SK-N-SH (cell line): ENCODE data around the gene COLEC12. TPM values are rescaled to one million over a fixed set of nuclear protein-coding genes. Genes with fewer than 3 reads are reported as not detected.

Experiments used
- CTCF ChIA-PET: fragments of 300-600, 350-600 bp; formaldehyde crosslinking; extraction: SDS; loops from one replicate; lab custom pipeline; 2021; lab: Yijun Ruan, JAX
- POLR2A ChIA-PET: fragments of 350-600 bp; sonication (Branson Sonifier 250); formaldehyde crosslinking; extraction: SDS; loops from one replicate; lab custom pipeline; 2020; ENCODE audit warnings: antibody characterized with exemption, inconsistent platforms; lab: Yijun Ruan, JAX
- DNase-seq: peaks from one replicate; pipeline ENCODE4 v3.0.0; 2012
- H2AFZ ChIP-seq: fragments of 200-600 bp; sonication (generic); 2 replicates; pipeline ENCODE4 v1.8.1; 2016; ENCODE audit warnings: antibody characterized with exemption, mild to moderate bottlenecking, low read depth
- H3F3A ChIP-seq: fragments of 200-600 bp; sonication (generic); replicated peaks from 2 replicates; pipeline ENCODE3; 2016; ENCODE audit warnings: antibody characterized with exemption, mild to moderate bottlenecking; ENCODE audit not compliant: insufficient read depth
- H3K27ac ChIP-seq, 2 experiments: fragments of 200-500 bp in 1 of 2; fragments of 200-600 bp in 1 of 2; sonication (Bioruptor generic) in 1 of 2; sonication (generic), shearing (Covaris generic) in 1 of 2; 2 replicates each; pipeline versions ENCODE4 v1.5.1 to v1.6.1; 2014 to 2016; ENCODE audit warnings: low read depth in 2 of 2, inconsistent platforms in 1 of 2, low read length in 1 of 2, mild to moderate bottlenecking in 1 of 2, mixed read lengths in 1 of 2
- H3K27me3 ChIP-seq: fragments of 200-600 bp; sonication (generic), shearing (Covaris generic); 2 replicates; pipeline ENCODE4 v1.6.1; 2016; ENCODE audit warnings: mixed run types; ENCODE audit not compliant: insufficient read depth
- H3K36me3 ChIP-seq, 2 experiments: fragments of 200-500 bp in 1 of 2; fragments of 200-600 bp in 1 of 2; sonication (Bioruptor generic) in 1 of 2; sonication (generic) in 1 of 2; replicated peaks in 1 of 2; 2 replicates each; pipeline versions ENCODE3 to v1.5.1; 2014 to 2016; ENCODE audit warnings: low read length in 1 of 2, mild to moderate bottlenecking in 1 of 2; ENCODE audit not compliant: insufficient read depth in 2 of 2, control insufficient read depth in 1 of 2
- H3K4me1 ChIP-seq, 2 experiments: fragments of 200-500 bp in 1 of 2; fragments of 200-600 bp in 1 of 2; sonication (Bioruptor generic) in 1 of 2; sonication (generic), shearing (Covaris generic) in 1 of 2; 2 replicates each; pipeline versions ENCODE4 v1.5.1 to v1.6.1; 2014 to 2016; ENCODE audit warnings: low read depth in 1 of 2, low read length in 1 of 2, mixed run types in 1 of 2; ENCODE audit not compliant: insufficient read depth in 2 of 2, control insufficient read depth in 1 of 2
- H3K4me2 ChIP-seq: fragments of 200-600 bp; sonication (generic), shearing (Covaris generic); 2 replicates; pipeline ENCODE4 v1.6.1; 2017; ENCODE audit warnings: mixed run types
- H3K4me3 ChIP-seq, 2 experiments: fragments of 200-500 bp in 1 of 2; fragments of 200-600 bp in 1 of 2; sonication (Bioruptor generic) in 1 of 2; sonication (generic), shearing (Covaris generic) in 1 of 2; 2 replicates each; pipeline versions ENCODE4 v1.5.1 to v1.8.1; 2014 to 2016; ENCODE audit warnings: low read depth in 2 of 2, inconsistent platforms in 1 of 2, low read length in 1 of 2, mild to moderate bottlenecking in 1 of 2, mixed read lengths in 1 of 2, moderate library complexity in 1 of 2
- H3K79me2 ChIP-seq: fragments of 200-600 bp; sonication (generic); 2 replicates; pipeline ENCODE4 v1.8.1; 2017; ENCODE audit warnings: mild to moderate bottlenecking; ENCODE audit not compliant: insufficient read depth
- H3K9ac ChIP-seq: fragments of 200-600 bp; sonication (generic); 2 replicates; pipeline ENCODE4 v1.6.1; 2017; ENCODE audit warnings: mixed run types
- H3K9me2 ChIP-seq: fragments of 200-600 bp; sonication (generic); 2 replicates; pipeline ENCODE4 v1.6.1; 2017; ENCODE audit warnings: mixed run types
- H3K9me3 ChIP-seq: fragments of 200-600 bp; sonication (generic); 2 replicates; pipeline ENCODE4 v1.6.1; 2017; ENCODE audit warnings: mixed run types, mild to moderate bottlenecking, moderate library complexity
- H4K20me1 ChIP-seq: fragments of 200-600 bp; sonication (generic); 2 replicates; pipeline ENCODE4 v1.6.1; 2017; ENCODE audit warnings: mild to moderate bottlenecking, mixed run types; ENCODE audit not compliant: insufficient read depth
- CHD2 ChIP-seq: fragments of 150-350 bp; IDR thresholded peaks from 2 replicates; pipeline ENCODE4 v1.6.1; 2018; ENCODE audit warnings: low read length; ENCODE audit not compliant: partially characterized antibody
- CTCF ChIP-seq: fragments of 200-600 bp; sonication (generic); IDR thresholded peaks from 2 replicates; pipeline ENCODE4 v1.6.1; 2017; ENCODE audit warnings: antibody characterized with exemption, mild to moderate bottlenecking, moderate library complexity
- ELF1 ChIP-seq: IDR thresholded peaks from 2 replicates; pipeline ENCODE4 v1.4.0; 2012
- EZH2phosphoT487 ChIP-seq: fragments of 200-600 bp; sonication (generic); IDR thresholded peaks from 2 replicates; pipeline ENCODE4 v1.6.1; 2017; ENCODE audit warnings: low read depth, mixed run types, mild to moderate bottlenecking, antibody characterized with exemption, moderate library complexity, borderline replicate concordance
- GABPA ChIP-seq: IDR thresholded peaks from 2 replicates; pipeline ENCODE4 v1.4.0; 2012; ENCODE audit warnings: low read depth, mild to moderate bottlenecking
- GATA2 ChIP-seq: sonication (generic); formaldehyde crosslinking; IDR thresholded peaks from 2 replicates; pipeline ENCODE4 v1.5.0; 2020; ENCODE audit warnings: mild to moderate bottlenecking, missing genetic modification reagents
- IRF3 ChIP-seq: fragments of 150-350 bp; IDR thresholded peaks from 2 replicates; pipeline ENCODE4 v1.6.1; 2016; ENCODE audit warnings: mild to moderate bottlenecking, low read depth, low read length
- JUND ChIP-seq: IDR thresholded peaks from 2 replicates; pipeline ENCODE4 v1.4.0; 2012
- MAX ChIP-seq: IDR thresholded peaks from 2 replicates; pipeline ENCODE4 v1.4.0; 2012; ENCODE audit warnings: low read depth
- MXI1 ChIP-seq: IDR thresholded peaks from 2 replicates; pipeline ENCODE4 v1.6.1; 2012; ENCODE audit warnings: mild to moderate bottlenecking, low read depth, low read length, improper control_type of control experiment
- NFIC ChIP-seq: IDR thresholded peaks from 2 replicates; pipeline ENCODE4 v1.4.0; 2012; ENCODE audit warnings: borderline replicate concordance
- NRF1 ChIP-seq: IDR thresholded peaks from 2 replicates; pipeline ENCODE4 v1.6.1; 2012; ENCODE audit warnings: low read depth, mild to moderate bottlenecking, low read length
- RAD21 ChIP-seq: IDR thresholded peaks from 2 replicates; pipeline ENCODE4 v1.6.1; 2012; ENCODE audit warnings: mild to moderate bottlenecking, low read length
- RCOR1 ChIP-seq: fragments of 150-350 bp; IDR thresholded peaks from 2 replicates; pipeline ENCODE4 v1.6.1; 2017; ENCODE audit warnings: antibody characterized with exemption, low read length
- REST ChIP-seq: IDR thresholded peaks from 2 replicates; pipeline ENCODE4 v1.6.1; 2012; ENCODE audit warnings: mild to moderate bottlenecking, low read depth, low read length, moderate library complexity
- RXRA ChIP-seq: IDR thresholded peaks from 2 replicates; pipeline ENCODE4 v1.4.0; 2012; ENCODE audit warnings: low read depth, mild to moderate bottlenecking, borderline replicate concordance
- SMC3 ChIP-seq: IDR thresholded peaks from 2 replicates; pipeline ENCODE4 v1.6.1; 2012; ENCODE audit warnings: low read depth, low read length, improper control_type of control experiment
- TCF12 ChIP-seq: IDR thresholded peaks from 2 replicates; pipeline ENCODE4 v1.4.0; 2012
- YY1 ChIP-seq: IDR thresholded peaks from 2 replicates; pipeline ENCODE4 v1.4.0; 2012; ENCODE audit warnings: low read depth, mild to moderate bottlenecking
- ZBTB33 ChIP-seq: IDR thresholded peaks from 2 replicates; pipeline ENCODE4 v1.4.0; 2012; ENCODE audit warnings: low read depth, borderline replicate concordance
- WGBS: methylation state at CpG from one replicate; pipeline ENCODE4 v1.1.6; 2017; ENCODE audit warnings: low lambda C conversion rate; 5-methylcytosine and 5-hydroxymethylcytosine counted together
- polyA plus RNA-seq, 3 experiments: library from polyadenylated mRNA; depleted of rRNA; stranded (reverse); fragments of >200 nt; gene quantifications; 2 replicates each; pipeline ENCODE4 v1.2.3, GENCODE V29; 2012

COLEC12 gene
- polyA plus RNA-seq, 1 of the 3 experiments (the other 2 are of a cell fraction), result 41.2 TPM

- 84% methylated on average over 2 of the region's 2 CpGs for WGBS
- Histone ChIP-seq H3K4me3 (no peak overlapping the region), H3K79me2 (no peaks in the 10 kb centered on the region), H3K4me2 (peak overlapping the region; percentile 69; the same call in 1 of the 2 replicates), H3K27me3 (no peaks in the 10 kb centered on the region), H3F3A (peaks cover 9% of the 10 kb centered on the region), H3K9ac (no peak overlapping the region), H3K36me3 (no peaks in the 10 kb centered on the region), H3K27ac (peak overlapping the region in 1 of 2 experiments; percentile 80; a peak in 1 of 4 replicates), H3K9me2 (no peaks in the 10 kb centered on the region), H3K9me3 (no peaks in the 10 kb centered on the region), H4K20me1 (no peaks in the 10 kb centered on the region), H3K4me1 (peaks cover 21 to 29% of the 10 kb centered on the region in 2 experiments), H2AFZ (no peak overlapping the region)
- no peak for DNase-seq
- CTCF ChIA-PET, result interaction anchor here (1.4 to 2.8 kb wide), 2 partner anchors 11 to 34 kb away, joined by 3 to 12 read pairs; no protein-coding TSS in a partner anchor
- TF ChIP-seq TCF12 (no peak), RCOR1 (no peak), IRF3 (no peak), GATA2 (no peak), CHD2 (no peak), ZBTB33 (no peak), NFIC (no peak), EZH2phosphoT487 (no peak), ELF1 (no peak), YY1 (no peak), NRF1 (no peak), MAX (no peak), RXRA (no peak), RAD21 (no peak), SMC3 (no peak), CTCF (no peak), REST (no peak), JUND (no peak), GABPA (no peak), MXI1 (no peak)
- POLR2A ChIA-PET, result no interaction called here
Observed at GRCh38 chr18:360676-361075, 139.8 kb downstream of the COLEC12 start.
